Mesenchymal stem cell (in vitro differentiated cells and primary cell): Measurements from ENCODE around the gene PSMB2.

Experiments
- DNase-seq: peaks from one replicate; pipeline ENCODE4 v3.0.0-alpha.2; 2013
- H2AFZ ChIP-seq: one replicate; pipeline ENCODE4 v1.6.1; 2013; ENCODE audit warnings: low read depth, mild to moderate bottlenecking, control low read depth, inconsistent platforms, low read length, moderate library complexity
- H2AK5ac ChIP-seq: 2 replicates; pipeline ENCODE4 v1.6.1; 2013; ENCODE audit warnings: low read length, moderate library complexity, mild to moderate bottlenecking, inconsistent platforms; ENCODE audit not compliant: severe bottlenecking
- H2BK120ac ChIP-seq: one replicate; pipeline ENCODE4 v1.6.1; 2013; ENCODE audit warnings: low read depth, mild to moderate bottlenecking, inconsistent platforms, low read length, moderate library complexity
- H2BK12ac ChIP-seq, 2 experiments: one replicate each; pipeline ENCODE4 v1.6.1; 2013; ENCODE audit warnings: inconsistent platforms in 2 of 2, low read length in 2 of 2, mild to moderate bottlenecking in 2 of 2, moderate library complexity in 2 of 2, control low read depth in 1 of 2
- H2BK15ac ChIP-seq: one replicate; pipeline ENCODE4 v1.6.1; 2013; ENCODE audit warnings: mild to moderate bottlenecking, low read depth, inconsistent platforms; ENCODE audit not compliant: poor library complexity, severe bottlenecking
- H2BK5ac ChIP-seq: 2 replicates; pipeline ENCODE4 v1.6.1; 2013; ENCODE audit warnings: low read depth, mild to moderate bottlenecking, low read length, control low read depth, inconsistent platforms; ENCODE audit not compliant: poor library complexity, severe bottlenecking
- H3K14ac ChIP-seq, 2 experiments: one replicate each; pipeline ENCODE4 v1.6.1; 2013; ENCODE audit warnings: inconsistent platforms in 2 of 2, low read length in 2 of 2, control low read depth in 1 of 2, mild to moderate bottlenecking in 1 of 2, moderate library complexity in 1 of 2
- H3K18ac ChIP-seq, 2 experiments: one replicate each; pipeline ENCODE4 v1.6.1; 2013; ENCODE audit warnings: inconsistent platforms in 2 of 2, low read length in 2 of 2, control low read depth in 1 of 2, low read depth in 1 of 2, mild to moderate bottlenecking in 1 of 2
- H3K23ac ChIP-seq, 2 experiments: one replicate each; pipeline ENCODE4 v1.6.1; 2013; ENCODE audit warnings: inconsistent platforms in 2 of 2, low read length in 2 of 2, mild to moderate bottlenecking in 2 of 2, moderate library complexity in 2 of 2, control low read depth in 1 of 2
- H3K27ac ChIP-seq: 2 replicates; pipeline ENCODE4 v1.5.1; 2013; ENCODE audit warnings: mild to moderate bottlenecking, moderate library complexity, low read length, control low read depth, inconsistent platforms; ENCODE audit not compliant: poor library complexity, severe bottlenecking
- H3K27me3 ChIP-seq, 2 experiments: 2 replicates each; pipeline versions ENCODE4 v1.6.1 to v1.7.0; 2013; ENCODE audit warnings: low read length in 2 of 2, mild to moderate bottlenecking in 2 of 2, moderate library complexity in 2 of 2, control low read depth in 1 of 2, inconsistent platforms in 1 of 2; ENCODE audit not compliant: control insufficient read depth in 1 of 2, insufficient read depth in 1 of 2
- H3K36me3 ChIP-seq, 2 experiments: 2 replicates each; pipeline versions ENCODE4 v1.6.1 to v1.7.0; 2013; ENCODE audit warnings: low read length in 2 of 2, control low read depth in 1 of 2, inconsistent platforms in 1 of 2, low read depth in 1 of 2, mild to moderate bottlenecking in 1 of 2; ENCODE audit not compliant: insufficient read depth in 2 of 2, control insufficient read depth in 1 of 2
- H3K4ac ChIP-seq, 2 experiments: one replicate each; pipeline ENCODE4 v1.6.1; 2013; ENCODE audit warnings: inconsistent platforms in 2 of 2, low read length in 2 of 2, mild to moderate bottlenecking in 2 of 2, moderate library complexity in 2 of 2, control low read depth in 1 of 2, low read depth in 1 of 2
- H3K4me1 ChIP-seq: 2 replicates; pipeline ENCODE4 v1.6.1; 2013; ENCODE audit warnings: low read depth, low read length, control low read depth; ENCODE audit not compliant: control insufficient read depth, insufficient read depth
- H3K4me2 ChIP-seq: 2 replicates; pipeline ENCODE4 v1.6.1; 2013; ENCODE audit warnings: low read length, mild to moderate bottlenecking, inconsistent platforms; ENCODE audit not compliant: poor library complexity, severe bottlenecking
- H3K4me3 ChIP-seq, 2 experiments: 2 replicates each; pipeline versions ENCODE4 v1.5.1 to v1.7.0; 2013; ENCODE audit warnings: low read length in 2 of 2, mild to moderate bottlenecking in 2 of 2, control low read depth in 1 of 2, low read depth in 1 of 2; ENCODE audit not compliant: insufficient read depth in 1 of 2
- H3K79me1 ChIP-seq: replicated peaks from 2 replicates; pipeline ENCODE4 v1.6.1; 2013; ENCODE audit warnings: mild to moderate bottlenecking, control low read depth, low read length, inconsistent platforms; ENCODE audit not compliant: poor library complexity, severe bottlenecking
- H3K9ac ChIP-seq: 2 replicates; pipeline ENCODE4 v1.7.0; 2013; ENCODE audit warnings: mild to moderate bottlenecking, low read length, moderate library complexity
- H3K9me3 ChIP-seq: 2 replicates; pipeline ENCODE4 v1.7.0; 2013; ENCODE audit warnings: mild to moderate bottlenecking, low read length; ENCODE audit not compliant: control insufficient read depth
- H4K8ac ChIP-seq: one replicate; pipeline ENCODE4 v1.6.1; 2013; ENCODE audit warnings: inconsistent platforms, mild to moderate bottlenecking, low read length, moderate library complexity
- H4K91ac ChIP-seq: one replicate; pipeline ENCODE4 v1.6.1; 2013; ENCODE audit warnings: mild to moderate bottlenecking, low read length, inconsistent platforms
- WGBS: methylation state at CpG from one replicate; pipeline ENCODE4 v1.1.7; 2013; ENCODE audit warnings: mixed read lengths; 5-methylcytosine and 5-hydroxymethylcytosine counted together

PSMB2 gene

DNA sequence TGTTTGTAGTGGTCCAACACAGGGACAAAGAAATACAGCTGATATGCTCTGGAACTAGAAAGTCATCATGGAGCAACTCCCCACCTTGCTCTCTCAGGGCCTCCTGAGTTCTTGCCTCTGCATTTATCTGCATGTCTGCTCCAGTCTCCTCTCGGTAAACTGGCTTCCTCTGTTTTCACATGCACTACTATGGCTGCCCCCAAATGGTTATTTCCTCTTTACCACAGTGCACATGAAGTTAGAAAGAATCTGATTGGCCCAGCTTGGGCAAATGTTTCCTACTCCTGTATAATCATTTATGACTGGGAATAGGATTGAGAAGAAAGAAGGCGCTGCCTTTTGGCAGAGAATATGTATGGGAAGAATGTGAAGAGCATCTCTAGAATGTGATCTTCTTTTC, 16.5 kb upstream of the PSMB2 start:
- H3K23ac ChIP-seq: no peak overlapping the region
- H3K4me3 ChIP-seq: no peak overlapping the region
- H3K18ac ChIP-seq: no peak overlapping the region
- H2AFZ ChIP-seq: no peak overlapping the region
- no peak overlapping the region for H3K14ac ChIP-seq
- H3K36me3 ChIP-seq: no peaks in the 10 kb centered on the region
- no peak overlapping the region for H2BK120ac ChIP-seq
- H3K27me3 ChIP-seq: peaks cover 7 to 46% of the 10 kb centered on the region in 2 experiments
- no peaks in the 10 kb centered on the region for H3K79me1 ChIP-seq
- H4K91ac ChIP-seq: no peak overlapping the region
- no peak overlapping the region for H2AK5ac ChIP-seq
- H3K9ac ChIP-seq: no peak overlapping the region
- H3K27ac ChIP-seq: no peak overlapping the region
- no peak overlapping the region for H2BK12ac ChIP-seq
- H2BK5ac ChIP-seq: no peak overlapping the region
- no peak overlapping the region for H4K8ac ChIP-seq
- no peaks in the 10 kb centered on the region for H3K4me1 ChIP-seq
- H3K4me2 ChIP-seq: no peak overlapping the region
- H3K4ac ChIP-seq: no peak overlapping the region
- 94% methylated on average over 2 of the region's 2 CpGs for WGBS
- no peaks in the 10 kb centered on the region for H3K9me3 ChIP-seq
- no peak for DNase-seq
- no peak overlapping the region for H2BK15ac ChIP-seq

DNA sequence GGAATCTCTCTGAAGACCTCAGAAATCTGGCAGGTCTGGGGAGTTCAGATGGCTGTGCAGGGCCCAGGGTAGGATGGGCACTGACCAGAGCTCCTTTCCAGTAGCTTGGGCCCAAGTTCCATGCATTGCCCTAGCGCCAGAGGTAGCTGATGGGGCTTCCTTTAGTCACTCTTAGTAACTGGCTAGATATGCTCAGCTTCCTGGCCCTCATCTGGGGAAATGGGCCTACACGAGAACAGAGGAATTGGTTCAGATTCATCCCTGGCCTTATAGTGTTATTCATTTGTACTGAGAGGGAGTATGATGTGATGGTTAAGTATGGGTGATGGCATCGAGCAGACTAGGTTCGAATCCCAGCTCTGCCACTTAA, 15.5 kb upstream of the PSMB2 start:
- Histone ChIP-seq H4K8ac (peak overlapping the region; percentile 38), H3K9me3 (no peaks in the 10 kb centered on the region), H3K27me3 (peaks cover 7 to 55% of the 10 kb centered on the region in 2 experiments), H4K91ac (no peak overlapping the region), H3K9ac (peak overlapping the region; percentile 18), H2BK5ac (no peak overlapping the region), H3K79me1 (no peaks in the 10 kb centered on the region), H2AK5ac (no peak overlapping the region), H3K14ac (no peak overlapping the region), H3K4me1 (no peaks in the 10 kb centered on the region), H3K4ac (no peak overlapping the region), H2AFZ (no peak overlapping the region), H3K4me3 (no peak overlapping the region), H3K23ac (no peak overlapping the region), H2BK120ac (no peak overlapping the region), H3K18ac (no peak overlapping the region), H3K36me3 (no peaks in the 10 kb centered on the region), H2BK12ac (no peak overlapping the region), H3K27ac (no peak overlapping the region), H3K4me2 (no peak overlapping the region), H2BK15ac (no peak overlapping the region)
- no peak for DNase-seq
- WGBS: 79% methylated on average over 4 of the region's 4 CpGs

DNA sequence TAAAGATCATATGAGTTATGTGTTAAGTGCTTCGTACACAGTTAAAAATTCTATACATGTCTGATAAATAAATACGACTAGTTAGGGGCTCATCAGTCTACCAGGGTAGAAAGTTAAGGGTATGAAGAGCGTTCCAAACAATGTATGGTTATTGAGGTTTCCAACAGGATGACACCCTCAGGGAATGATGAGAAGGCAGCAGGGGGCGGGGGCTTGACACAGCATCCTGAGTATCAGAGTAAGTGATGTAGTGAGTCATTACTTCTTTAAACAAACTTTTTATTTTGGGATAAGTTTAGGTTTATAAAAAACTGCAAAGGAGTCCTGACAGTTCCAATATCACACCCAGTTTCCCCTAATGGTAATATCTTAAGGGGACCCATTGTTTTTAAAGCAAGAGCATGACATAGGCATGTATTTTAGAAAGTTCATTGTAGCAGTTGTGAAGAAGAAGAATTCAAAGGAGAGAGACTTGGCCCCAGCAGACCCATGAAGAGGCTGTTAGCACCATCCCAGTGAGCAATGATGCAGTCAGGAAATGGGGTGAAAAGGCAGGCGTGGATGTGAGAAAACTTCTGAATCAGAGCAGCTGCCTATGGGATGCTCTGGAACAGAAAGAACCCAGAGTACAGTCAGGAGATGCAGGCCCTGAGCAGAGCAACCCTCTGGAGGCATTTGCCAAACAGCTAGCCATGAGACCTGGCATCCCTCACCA, 15.0 kb upstream of the PSMB2 start:
- H4K8ac ChIP-seq: no peak overlapping the region
- H2AFZ ChIP-seq: no peak overlapping the region
- no peaks in the 10 kb centered on the region for H3K9me3 ChIP-seq
- H3K4me1 ChIP-seq: no peaks in the 10 kb centered on the region
- no peak overlapping the region for H3K14ac ChIP-seq
- no peak overlapping the region for H3K27ac ChIP-seq
- H2AK5ac ChIP-seq: no peak overlapping the region
- H4K91ac ChIP-seq: no peak overlapping the region
- DNase-seq: no peak
- no peak overlapping the region for H3K4ac ChIP-seq
- no peak overlapping the region for H3K18ac ChIP-seq
- H2BK12ac ChIP-seq: no peak overlapping the region
- 50% methylated on average over 5 of the region's 5 CpGs for WGBS
- no peaks in the 10 kb centered on the region for H3K79me1 ChIP-seq
- no peaks in the 10 kb centered on the region for H3K36me3 ChIP-seq
- peak overlapping the region; percentile 30 for H3K9ac ChIP-seq
- no peak overlapping the region for H3K4me2 ChIP-seq
- no peak overlapping the region for H2BK5ac ChIP-seq
- no peak overlapping the region for H2BK15ac ChIP-seq
- H3K23ac ChIP-seq: no peak overlapping the region
- H2BK120ac ChIP-seq: no peak overlapping the region
- H3K27me3 ChIP-seq: peaks cover 7 to 61% of the 10 kb centered on the region in 2 experiments
- no peak overlapping the region for H3K4me3 ChIP-seq

DNA sequence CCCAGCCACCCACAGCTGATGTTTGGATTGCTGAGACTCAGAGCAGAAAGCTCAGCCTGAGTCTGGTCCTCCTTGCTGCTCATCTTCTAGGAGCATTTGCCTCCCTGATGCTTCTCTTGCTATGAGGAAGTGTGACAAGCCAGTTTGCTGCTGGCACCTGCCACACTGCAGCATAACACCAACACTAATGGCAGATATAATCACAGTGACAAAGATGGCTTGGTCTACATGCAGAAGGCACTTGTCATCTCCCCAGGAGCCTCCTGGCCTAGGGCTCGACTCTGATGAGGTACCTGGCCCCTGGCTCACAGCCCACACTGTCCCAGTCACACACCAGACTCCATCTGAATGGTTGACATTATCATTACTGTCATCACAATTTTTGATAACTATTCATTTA, 13.9 kb upstream of the PSMB2 start:
- no peak for DNase-seq
- Histone ChIP-seq H2AK5ac (no peak overlapping the region), H2AFZ (no peak overlapping the region), H3K23ac (no peak overlapping the region), H2BK120ac (no peak overlapping the region), H3K27ac (no peak overlapping the region), H3K27me3 (peaks cover 4 to 69% of the 10 kb centered on the region in 2 experiments), H3K79me1 (no peaks in the 10 kb centered on the region), H3K4me2 (no peak overlapping the region), H3K9me3 (no peaks in the 10 kb centered on the region), H3K14ac (no peak overlapping the region), H3K36me3 (no peaks in the 10 kb centered on the region), H2BK5ac (no peak overlapping the region), H2BK15ac (no peak overlapping the region), H3K4ac (no peak overlapping the region), H3K4me1 (no peaks in the 10 kb centered on the region), H3K18ac (no peak overlapping the region), H3K9ac (no peak overlapping the region), H2BK12ac (no peak overlapping the region), H4K8ac (no peak overlapping the region), H4K91ac (no peak overlapping the region), H3K4me3 (no peak overlapping the region)
- 0% methylated on average over 1 of the region's 1 CpG for WGBS
